ENCODE results near the gene FKBP2. TPM values are rescaled to one million over a fixed set of nuclear protein-coding genes. Genes with fewer than 3 reads are reported as not detected.

The FKBP2 gene
- total RNA-seq, 1 experiment from 2014 or later: 41.0 TPM

- peak overlapping the region in 2 of 3 experiments; percentile 93 to 99; a peak in 4 of 7 replicates for H3K27ac Mint-ChIP-seq
- H2AFZ ChIP-seq (ENCODE audit: low read length): no peak overlapping the region
- peaks cover 22 to 28% of the 10 kb centered on the region in 2 experiments for H3K4me1 Mint-ChIP-seq
- no peak overlapping the region for H3K56ac ChIP-seq (ENCODE audit: insufficient read length, low read depth, low read length)
- no CpG with 5 or more reads among the region's 63 CpGs for WGBS (ENCODE audit: extremely low coverage, insufficient read length, low lambda C conversion rate)
- H3K23ac ChIP-seq (ENCODE audit: insufficient read length, low read depth, low read length): no peak overlapping the region
- H4K20me1 ChIP-seq (ENCODE audit: control insufficient read depth, insufficient read depth, insufficient read length): no peaks in the 10 kb centered on the region
- no peak for TF ChIP-seq CTCF (conservative IDR thresholded peaks at IDR 0.05)
- no peak overlapping the region for H3K18ac ChIP-seq (ENCODE audit: insufficient read length, low read depth, low read length)
- H3K23me2 ChIP-seq (ENCODE audit: insufficient read length, low read depth, low read length, poor library complexity, severe bottlenecking): peaks cover 16% of the 10 kb centered on the region
- no peak overlapping the region for H3T11ph ChIP-seq (ENCODE audit: low read length)
- H4K8ac ChIP-seq (replicated peaks; ENCODE audit: insufficient read length, low read depth, low read length): no peak overlapping the region
- H3K27ac ChIP-seq (ENCODE audit: insufficient read length, low read depth, low read length): no peak overlapping the region
- peak overlapping the region; percentile 26 for H3K9ac ChIP-seq (ENCODE audit: extremely low read depth, insufficient read length, low read length)
- H3K79me1 ChIP-seq (ENCODE audit: insufficient read depth, low read depth, low read length, poor library complexity, severe bottlenecking): no peaks in the 10 kb centered on the region
- H3K27me3 ChIP-seq (ENCODE audit: insufficient read depth, low read length): no peaks in the 10 kb centered on the region
- DNase-seq: peak; percentile 75
- no peak overlapping the region for H3K4ac ChIP-seq (ENCODE audit: low read depth, low read length)
- peaks cover 9% of the 10 kb centered on the region; the same call in 1 of the 2 replicates for H3K79me2 ChIP-seq (ENCODE audit: insufficient read depth, low read length)
- H3K4me3 Mint-ChIP-seq: peak overlapping the region; percentile 85 to 93
- peaks cover 13 to 45% (median 26%) of the 10 kb centered on the region in 3 experiments for H3K36me3 Mint-ChIP-seq (ENCODE audit: insufficient read depth in 1 of 3, low read depth in 3 of 3)
- no peak overlapping the region for H2BK15ac ChIP-seq (ENCODE audit: low read depth, low read length)
- no peaks in the 10 kb centered on the region for H3K27me3 Mint-ChIP-seq (ENCODE audit: low read depth)
- H3K9me3 Mint-ChIP-seq: no peaks in the 10 kb centered on the region
- no peak overlapping the region for H2BK5ac ChIP-seq (ENCODE audit: insufficient read length, low read length)
- H2AK5ac ChIP-seq (ENCODE audit: insufficient read length, low read length): no peak overlapping the region
- no peak overlapping the region for H4K91ac ChIP-seq (ENCODE audit: insufficient read length, low read depth, low read length)
- no peaks in the 10 kb centered on the region for H3K4me1 ChIP-seq (ENCODE audit: insufficient read depth, low read length)
- H4K5ac ChIP-seq (ENCODE audit: insufficient read length, low read depth, low read length): no peak overlapping the region
- H3K14ac ChIP-seq (ENCODE audit: insufficient read depth, low read length): no peak overlapping the region; the same call in 1 of the 2 replicates
- no peak overlapping the region for H2BK20ac ChIP-seq (ENCODE audit: low read depth, low read length, poor library complexity, severe bottlenecking)
- H3K9me3 ChIP-seq (ENCODE audit: control insufficient read depth, low read depth, low read length): no peaks in the 10 kb centered on the region
- peak overlapping the region; percentile 81 for H3K4me2 ChIP-seq (ENCODE audit: insufficient read depth, insufficient read length, low read length)
- H2BK120ac ChIP-seq (ENCODE audit: low read depth, low read length, poor library complexity, severe bottlenecking): no peak overlapping the region
- H2BK12ac ChIP-seq (ENCODE audit: insufficient read length, low read depth, low read length): no peak overlapping the region
These were observed 838 bp downstream of the FKBP2 start for GRCh38 chr11:64241491-64242374.
